LNCAP (cell line): ENCODE measurements around the gene MINDY4B.

ENCODE experiments used
- CTCF ChIP-seq: fragments of 450-650 bp; IDR thresholded peaks from 2 replicates; pipeline ENCODE4 v1.5.1; 2017; ENCODE audit warnings: mild to moderate bottlenecking

The MINDY4B gene

DNA sequence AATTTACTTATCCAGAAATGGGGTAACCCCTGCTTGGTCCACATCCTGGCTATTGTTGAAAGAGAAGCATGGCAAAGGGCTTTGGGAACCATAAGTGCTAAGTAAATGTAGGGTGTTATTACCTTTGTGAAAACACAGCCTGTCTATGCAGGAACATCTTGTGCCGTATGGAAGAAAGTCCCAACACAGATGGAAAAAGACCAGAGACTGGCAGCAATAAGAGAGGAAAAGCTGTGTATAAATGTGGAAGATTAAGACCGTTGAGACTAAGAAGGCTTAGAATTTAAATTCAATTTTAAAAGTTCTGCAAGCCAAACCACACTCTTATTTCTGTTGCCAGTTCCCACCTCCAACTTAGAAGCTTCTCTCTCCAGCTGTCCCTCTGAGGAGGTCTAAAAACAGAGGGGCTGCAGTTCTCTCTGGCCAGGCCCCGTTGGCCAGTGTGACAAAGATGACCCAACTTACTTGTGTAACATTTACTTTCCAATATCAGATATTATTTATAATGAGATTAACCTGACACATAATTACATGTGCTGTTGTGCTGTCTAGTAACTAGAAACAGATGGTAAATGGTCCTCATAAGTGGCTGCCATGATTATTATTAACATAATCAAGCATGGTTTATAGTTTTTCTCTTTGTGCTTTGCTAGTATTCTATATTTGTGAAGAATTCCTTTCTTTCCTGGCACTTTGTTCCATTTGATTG is 7.0 kb downstream of the MINDY4B start:
- TF ChIP-seq CTCF, result no peak

DNA sequence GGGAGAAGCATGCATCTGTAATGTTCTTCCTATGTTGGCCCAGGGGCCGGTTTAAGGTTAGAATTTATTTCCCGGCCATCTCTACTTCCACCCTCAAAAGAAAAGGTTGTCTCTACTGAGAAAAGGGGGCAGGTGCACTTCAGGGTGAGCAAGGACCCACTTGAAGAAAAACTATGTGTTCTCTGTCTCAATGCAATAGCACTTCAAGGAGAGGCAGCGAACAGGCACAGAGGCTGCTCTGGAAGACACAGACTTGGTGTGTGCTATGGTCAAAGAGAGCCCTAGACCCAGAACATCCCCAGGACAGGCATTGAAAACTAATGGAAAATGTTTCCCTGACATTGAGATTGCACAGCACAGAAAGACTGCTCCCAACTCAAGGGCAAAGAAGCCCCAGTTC is 7.6 kb downstream of the MINDY4B start:
- no peak for TF ChIP-seq CTCF

GRCh38 chr3:150890831-150891230 is 14.4 kb downstream of the MINDY4B start:
- TF ChIP-seq CTCF, result no peak

DNA sequence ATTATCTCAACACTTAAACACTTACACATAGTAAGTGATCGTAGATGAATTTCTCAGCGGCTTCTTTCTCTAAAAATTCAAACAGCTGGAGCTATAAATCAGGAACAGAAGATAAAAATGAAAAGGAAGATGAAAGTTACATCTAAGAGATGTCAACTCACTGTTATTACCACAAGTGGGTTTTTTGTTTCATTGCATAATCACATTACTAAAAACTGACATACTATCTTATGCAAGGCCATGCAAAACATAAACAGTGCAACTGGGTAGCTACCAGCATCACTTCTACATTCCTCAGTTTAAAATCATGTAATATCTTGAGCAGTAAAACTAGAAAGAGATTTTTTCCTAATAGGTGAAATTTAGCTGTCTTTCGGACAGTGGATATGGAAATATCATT is 14.9 kb downstream of the MINDY4B start:
- no peak for TF ChIP-seq CTCF

DNA sequence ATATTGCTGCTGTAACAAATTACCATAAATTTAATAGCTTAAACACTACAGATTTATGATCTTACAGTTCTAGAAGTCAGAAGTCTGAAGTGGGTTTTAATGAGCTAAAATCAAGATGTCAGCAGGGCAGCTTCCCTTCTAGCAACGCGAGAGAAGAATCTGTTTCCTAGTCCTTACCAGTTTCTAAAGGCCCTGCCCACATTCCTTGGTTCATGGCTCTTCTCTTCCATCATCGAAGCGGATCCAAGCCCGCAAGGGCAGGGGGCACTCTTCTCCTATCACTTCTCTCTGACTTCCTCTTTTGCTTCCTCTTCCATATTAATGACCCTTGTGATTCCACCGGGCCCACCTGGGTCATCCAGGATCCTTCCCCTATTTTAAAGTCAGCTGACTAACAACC is 16.1 kb downstream of the MINDY4B start:
- TF ChIP-seq CTCF, result no peak

- no peak for TF ChIP-seq CTCF
Measured at GRCh38 chr3:150887031-150887430, 18.2 kb downstream of the MINDY4B start.

- TF ChIP-seq CTCF, result no peak
Measured at GRCh38 chr3:150885535-150885934, 19.7 kb downstream of the MINDY4B start.
